ENCODE data around the gene CFHR2.
A peak's percentile ranks its signal among the peaks of the same experiment; 100 is the strongest.
"Not testable (repeated sequence)": the region's sequence is repeated elsewhere in the genome, so short reads cannot be mapped to it uniquely, and the experiment has no call there.

The CFHR2 gene

DNA sequence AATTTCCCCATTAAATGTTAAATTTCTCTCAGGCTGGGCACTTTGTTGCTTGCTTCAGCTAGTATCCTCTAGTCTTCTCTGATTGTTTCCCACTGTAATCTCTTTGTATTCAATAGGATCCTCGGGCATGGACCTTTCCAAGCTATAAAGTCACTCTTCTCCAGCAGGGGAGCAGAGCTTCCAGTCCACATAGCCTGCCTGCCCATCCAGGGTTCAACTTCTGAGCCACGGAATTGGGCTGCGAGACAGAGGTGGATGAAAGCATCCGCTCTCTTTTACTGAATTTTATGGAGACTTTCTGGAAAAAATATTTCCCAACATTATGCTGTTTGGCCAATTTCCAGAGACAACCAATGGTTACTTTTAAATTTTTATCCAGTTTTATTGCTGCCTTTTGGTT, 32.7 kb downstream of the CFHR2 start:
- no peak for FAIRE-seq

DNA sequence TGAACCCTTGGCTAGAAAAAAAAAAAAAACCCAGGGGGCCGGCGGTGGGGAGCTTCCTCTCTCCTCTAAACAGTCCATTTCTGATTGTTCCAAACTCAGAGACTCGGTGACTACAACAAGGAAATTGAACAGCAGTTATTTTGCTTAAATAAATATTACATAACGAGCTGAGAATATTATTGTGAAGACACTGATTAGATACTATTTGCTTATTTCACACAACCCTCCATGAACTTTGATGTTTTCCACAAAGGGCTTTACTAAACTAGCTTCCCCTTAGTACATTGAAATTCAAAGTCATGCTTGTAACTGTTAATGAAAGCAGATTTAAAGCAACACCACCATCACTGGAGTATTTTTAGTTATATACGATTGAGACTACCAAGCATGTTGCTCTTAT, 33.7 kb downstream of the CFHR2 start, which contains the start of gene CFHR5:
CFHR5 (plus strand) TSS at position 279 of the 400 bp plus-strand sequence; CDS start at position 388, 109 bp downstream.
- no peak for FAIRE-seq
- no peak for TF ChIP-seq POLR2A (IDR thresholded peaks at IDR 0.05; ENCODE audit: low read depth, low read length)

More for the DNA sequence above, 32.7 kb downstream of the CFHR2 start:
- DNase-seq (ENCODE audit: insufficient read length, low spot score) = no peak
- no peak for TF ChIP-seq POLR2A (IDR thresholded peaks at IDR 0.05; ENCODE audit: low read depth, low read length)

DNA sequence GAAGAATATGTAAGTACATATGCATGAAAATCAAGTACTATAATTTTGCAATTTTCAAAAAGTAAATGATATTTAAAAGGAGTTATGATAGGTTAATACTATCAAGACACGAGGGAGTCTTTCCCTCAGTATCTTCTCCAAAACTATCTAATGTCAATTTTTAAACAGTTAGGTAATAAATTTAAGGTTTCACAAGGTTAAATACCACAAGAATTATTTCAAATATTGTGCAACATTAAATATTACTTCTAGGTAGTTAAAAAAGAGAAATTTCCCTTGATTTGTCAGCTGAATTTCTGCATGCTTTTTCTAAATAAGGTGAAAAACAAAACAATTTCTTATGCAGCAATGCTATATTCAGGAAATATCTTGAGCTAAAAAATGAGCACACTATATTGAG, 37.3 kb downstream of the CFHR2 start:
- DNase-seq (ENCODE audit: insufficient read length, low spot score) = no peak
- no peak for TF ChIP-seq POLR2A (IDR thresholded peaks at IDR 0.05; ENCODE audit: low read depth, low read length)
- FAIRE-seq = no peak

More for the DNA sequence above, 33.7 kb downstream of the CFHR2 start, which contains the start of gene CFHR5:
- DNase-seq (ENCODE audit: insufficient read length, low spot score) = no peak

DNA sequence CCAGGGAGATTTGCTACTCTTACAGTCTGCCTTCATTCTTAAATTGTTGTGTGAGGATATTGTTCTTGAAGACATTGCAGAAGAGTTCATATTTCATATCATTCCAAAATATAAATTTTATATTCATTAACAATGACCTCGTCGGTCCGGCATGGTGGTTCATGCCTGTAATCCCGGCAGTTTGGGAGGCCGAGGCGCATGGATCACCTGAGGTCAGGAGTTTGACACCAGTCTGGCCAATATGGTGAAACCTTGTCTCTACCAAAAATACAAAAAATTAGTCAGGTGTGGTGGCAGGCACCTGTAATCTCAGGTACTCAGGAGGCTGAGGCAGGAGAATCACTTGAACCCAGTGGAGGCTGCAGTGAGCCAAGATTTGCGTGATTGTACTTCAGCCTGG, 38.7 kb downstream of the CFHR2 start:
- FAIRE-seq; DNase-seq (ENCODE audit: insufficient read length, low spot score): not testable (repeated sequence)

DNA sequence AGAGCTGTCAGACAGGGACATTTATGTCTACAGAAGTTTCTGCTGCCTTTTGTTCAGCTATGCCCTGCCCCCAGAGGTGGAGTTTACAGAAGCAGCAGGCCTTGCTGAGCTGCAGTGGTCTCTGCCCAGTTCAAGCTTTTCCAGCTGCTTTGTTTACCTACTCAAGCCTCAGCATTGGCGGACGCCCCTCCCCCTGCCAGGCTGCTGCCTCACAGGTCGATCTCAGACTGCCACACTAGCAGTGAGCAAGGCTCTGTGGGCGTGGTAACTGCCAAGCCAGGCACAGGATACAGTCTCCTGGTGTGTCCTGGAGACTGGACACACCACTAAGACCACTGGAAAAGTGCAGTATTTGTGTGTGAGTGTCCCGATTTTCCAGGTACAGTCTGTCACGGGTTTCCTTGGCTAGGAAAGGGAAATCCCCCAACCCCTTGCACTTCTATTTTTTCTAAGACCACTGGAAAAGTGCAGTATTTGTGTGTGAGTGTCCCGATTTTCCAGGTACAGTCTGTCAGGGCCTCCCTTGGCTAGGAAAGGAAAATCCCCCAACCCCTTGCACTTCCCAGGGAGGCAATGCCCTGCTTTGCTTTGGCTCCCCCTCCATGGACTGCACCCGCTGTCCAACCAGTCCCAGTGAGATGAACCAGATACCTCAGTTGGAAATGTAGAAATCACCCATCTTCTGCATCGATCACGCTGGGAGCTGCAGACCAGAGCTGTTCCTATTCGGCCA, 48.5 kb downstream of the CFHR2 start:
- peak; percentile 22 for DNase-seq (ENCODE audit: insufficient read length, low spot score)
- FAIRE-seq = peak; percentile 90

DNA sequence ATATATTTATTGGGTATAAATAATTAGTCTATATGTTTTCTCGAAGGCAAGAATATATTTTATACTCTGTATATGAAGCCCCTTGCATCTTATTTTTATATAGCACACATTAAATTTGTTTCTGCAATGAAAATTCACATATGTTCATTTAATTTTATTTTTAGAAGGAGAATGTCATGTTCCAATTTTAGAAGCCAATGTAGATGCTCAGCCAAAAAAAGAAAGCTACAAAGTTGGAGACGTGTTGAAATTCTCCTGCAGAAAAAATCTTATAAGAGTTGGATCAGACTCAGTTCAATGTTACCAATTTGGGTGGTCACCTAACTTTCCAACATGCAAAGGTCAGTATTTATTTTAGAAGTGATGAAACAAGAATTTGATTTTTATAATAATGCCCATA, 50.4 kb downstream of the CFHR2 start:
- DNase-seq (ENCODE audit: insufficient read length, low spot score) = no peak
- FAIRE-seq = no peak
- no peak for TF ChIP-seq POLR2A (IDR thresholded peaks at IDR 0.05; ENCODE audit: low read depth, low read length)

DNA sequence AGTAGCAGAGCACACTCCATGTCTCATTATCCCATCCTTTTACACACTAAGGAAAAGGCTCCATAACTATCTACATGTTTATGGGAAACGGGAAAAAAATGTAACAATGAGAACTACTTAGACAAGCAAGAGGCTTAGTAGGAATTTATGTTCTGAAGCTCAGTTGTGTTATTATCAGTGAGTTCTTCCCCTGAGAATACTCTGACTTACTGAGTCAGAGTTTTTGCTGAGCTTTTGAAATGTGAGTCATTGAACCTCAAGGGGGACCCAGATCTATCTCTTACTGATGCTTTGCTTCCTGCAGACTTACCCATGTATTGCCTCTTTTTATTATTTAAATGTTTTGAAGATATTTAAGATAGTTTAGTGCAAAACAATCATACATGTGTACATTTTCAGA, 53.9 kb downstream of the CFHR2 start:
- FAIRE-seq (peak; percentile 75), DNase-seq (ENCODE audit: insufficient read length, low spot score) (no peak)
- no peak for TF ChIP-seq POLR2A (IDR thresholded peaks at IDR 0.05; ENCODE audit: low read depth, low read length)

DNA sequence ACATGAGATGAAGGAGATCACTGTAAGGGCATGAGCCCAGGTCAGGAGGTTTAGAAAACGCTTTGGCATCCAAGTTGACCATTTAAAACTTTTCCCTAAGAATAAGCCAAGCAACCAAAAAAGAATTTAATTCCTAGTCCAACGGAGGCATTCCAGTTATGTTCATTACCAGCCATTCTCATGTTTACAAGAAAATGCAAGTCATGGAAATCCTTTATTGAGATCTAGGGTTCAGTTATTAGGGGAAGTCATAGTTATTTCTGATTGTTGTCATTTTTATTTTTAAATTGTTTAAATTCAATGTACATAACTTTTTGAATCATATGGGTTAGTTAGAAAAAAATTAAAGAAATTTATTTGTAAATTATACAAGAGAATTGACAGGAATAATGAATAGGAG, 58.3 kb downstream of the CFHR2 start:
- no peak for DNase-seq (ENCODE audit: insufficient read length, low spot score)
- TF ChIP-seq POLR2A (IDR thresholded peaks at IDR 0.05; ENCODE audit: low read depth, low read length) = no peak
- no peak for FAIRE-seq

DNA sequence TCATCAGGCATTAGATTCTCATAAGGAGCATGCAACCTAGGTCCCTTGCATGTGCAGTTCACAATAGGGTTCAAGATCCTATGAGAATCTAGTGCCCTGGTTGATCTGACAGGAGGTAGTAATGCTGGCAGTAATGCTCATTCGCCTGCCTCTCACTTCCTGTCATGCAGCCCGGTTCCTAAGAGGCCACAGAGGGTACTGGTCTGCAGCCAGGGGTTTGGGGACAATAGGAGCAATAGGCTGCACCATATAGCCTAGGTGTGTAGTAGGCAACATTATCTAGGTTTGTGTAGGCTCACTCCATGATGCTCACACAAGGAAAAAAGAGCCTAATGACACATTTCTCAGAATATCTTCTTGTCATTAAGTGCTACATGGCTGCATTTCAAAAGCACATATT, 59.6 kb downstream of the CFHR2 start:
- TF ChIP-seq POLR2A (IDR thresholded peaks at IDR 0.05; ENCODE audit: low read depth, low read length) = no peak
- DNase-seq (ENCODE audit: insufficient read length, low spot score) = no peak
- no peak for FAIRE-seq

DNA sequence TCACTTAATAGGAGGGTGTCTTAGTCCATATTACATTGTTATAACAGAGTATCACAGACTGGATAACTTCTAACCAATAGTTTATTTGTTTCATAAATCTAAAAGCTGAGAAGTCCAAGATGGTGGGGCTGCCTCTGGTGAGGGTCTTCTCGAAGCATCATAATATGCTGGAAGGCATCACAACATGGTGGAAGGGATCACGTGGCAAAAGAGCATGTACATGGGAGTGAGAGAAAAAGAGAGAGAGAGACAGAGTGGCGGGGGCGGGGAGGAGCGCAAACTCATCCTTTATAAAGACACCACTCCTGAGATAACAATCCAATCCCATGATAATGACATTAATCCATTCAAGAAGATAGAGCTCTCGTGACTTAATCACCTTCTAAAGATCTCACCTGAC, 65.3 kb downstream of the CFHR2 start:
- DNase-seq (ENCODE audit: insufficient read length, low spot score) = no peak
- no peak for FAIRE-seq
- TF ChIP-seq POLR2A (IDR thresholded peaks at IDR 0.05; ENCODE audit: low read depth, low read length) = no peak
